HPDE6-E6E7 (cell line): ENCODE results near the gene STK32B.

ENCODE experiments used
- DNase-seq: peaks from one replicate; pipeline ENCODE4 v3.0.0; 2011; ENCODE audit warnings: missing footprints; ENCODE audit errors: extremely low spot score

Gene STK32B

GRCh38 chr4:5124876-5125275 lies 73.6 kb downstream of the STK32B start:
- DNase-seq: no peak

GRCh38 chr4:5125321-5125720 lies 74.0 kb downstream of the STK32B start:
- no peak for DNase-seq

GRCh38 chr4:5126231-5126630 lies 75.0 kb downstream of the STK32B start:
- no peak for DNase-seq

GRCh38 chr4:5126857-5127256 lies 75.6 kb downstream of the STK32B start:
- DNase-seq: no peak

- DNase-seq: no peak
These were observed 76.3 kb downstream of the STK32B start for GRCh38 chr4:5127556-5127955.

- DNase-seq: no peak
These were observed 77.3 kb downstream of the STK32B start for GRCh38 chr4:5128569-5128968.

GRCh38 chr4:5133201-5133600 lies 81.9 kb downstream of the STK32B start:
- DNase-seq: no peak

- no peak for DNase-seq
These were observed 82.8 kb downstream of the STK32B start for GRCh38 chr4:5133933-5134594.

- DNase-seq: no peak
These were observed 83.3 kb downstream of the STK32B start for GRCh38 chr4:5134620-5135019.

GRCh38 chr4:5137226-5137625 lies 85.9 kb downstream of the STK32B start:
- no peak for DNase-seq

GRCh38 chr4:5137927-5138326 lies 86.6 kb downstream of the STK32B start:
- no peak for DNase-seq

- DNase-seq: no peak
These were observed 87.1 kb downstream of the STK32B start for GRCh38 chr4:5138389-5138788.

- no peak for DNase-seq
These were observed 87.9 kb downstream of the STK32B start for GRCh38 chr4:5139141-5139540.

- DNase-seq: no peak
These were observed 90.5 kb downstream of the STK32B start for GRCh38 chr4:5141802-5142201.

GRCh38 chr4:5142726-5143125 lies 91.4 kb downstream of the STK32B start:
- no peak for DNase-seq

- no peak for DNase-seq
These were observed 92.1 kb downstream of the STK32B start for GRCh38 chr4:5143306-5143861.

GRCh38 chr4:5143940-5144339 lies 92.7 kb downstream of the STK32B start:
- no peak for DNase-seq

GRCh38 chr4:5144384-5144783 lies 93.1 kb downstream of the STK32B start:
- no peak for DNase-seq

GRCh38 chr4:5146248-5146647 lies 95.0 kb downstream of the STK32B start:
- no peak for DNase-seq

GRCh38 chr4:5152521-5152920 lies 101.2 kb downstream of the STK32B start:
- no peak for DNase-seq

GRCh38 chr4:5156682-5157081 lies 105.4 kb downstream of the STK32B start:
- no peak for DNase-seq

GRCh38 chr4:5157791-5158770 lies 106.8 kb downstream of the STK32B start:
- no peak for DNase-seq

- no peak for DNase-seq
These were observed 107.5 kb downstream of the STK32B start for GRCh38 chr4:5158825-5159224.
